Keratinocyte (primary cell): ENCODE data around the gene MCM9. TPM values are rescaled to one million over a fixed set of nuclear protein-coding genes. Genes with fewer than 3 reads are reported as not detected.

Experiments
- DNase-seq: peaks from one replicate; pipeline ENCODE4 v3.0.0-alpha.2; 2011; ENCODE audit warnings: low read depth, missing footprints, low spot score
- FAIRE-seq: peaks from 2 replicates; lab custom pipeline; 2011; peaks lifted over from hg19 to GRCh38; lab: Jason Lieb, UNC
- H2AFZ ChIP-seq: 2 replicates; pipeline ENCODE4 v1.6.0; 2012; ENCODE audit warnings: low read length, control low read depth, inconsistent platforms; ENCODE audit not compliant: control insufficient read depth
- H3K27ac ChIP-seq: 2 replicates; pipeline ENCODE4 v1.5.1; 2011; ENCODE audit warnings: low read length; ENCODE audit not compliant: control insufficient read depth, insufficient read depth
- H3K27me3 ChIP-seq: 3 replicates; pipeline ENCODE4 v1.6.0; 2011; ENCODE audit warnings: low read length; ENCODE audit not compliant: control insufficient read depth, insufficient read depth; ENCODE audit errors: extremely low read depth
- H3K36me3 ChIP-seq, 2 experiments: 2 replicates in 1 of 2; 3 replicates in 1 of 2; pipeline ENCODE4 v1.5.1; 2011; ENCODE audit warnings: low read length in 2 of 2, mild to moderate bottlenecking in 1 of 2; ENCODE audit not compliant: control insufficient read depth in 2 of 2, insufficient read depth in 2 of 2; ENCODE audit errors: extremely low read depth in 1 of 2
- H3K4me1 ChIP-seq: 3 replicates; pipeline ENCODE4 v1.5.1; 2011; ENCODE audit warnings: low read length; ENCODE audit not compliant: control insufficient read depth, insufficient read depth; ENCODE audit errors: extremely low read depth
- H3K4me2 ChIP-seq: 3 replicates; pipeline ENCODE4 v1.6.0; 2011; ENCODE audit warnings: low read depth, low read length; ENCODE audit not compliant: control insufficient read depth, insufficient read depth; ENCODE audit errors: extremely low read depth
- H3K4me3 ChIP-seq, 3 experiments: fragments of 200-600 bp in 1 of 3; sonication (generic) in 1 of 3; 2 replicates in 2 of 3; 3 replicates in 1 of 3; pipeline ENCODE4 v1.5.1; 2011 to 2016; ENCODE audit warnings: low read length in 3 of 3, mild to moderate bottlenecking in 3 of 3, control low read depth in 2 of 3, inconsistent platforms in 1 of 3, low read depth in 1 of 3, mixed read lengths in 1 of 3, mixed run types in 1 of 3, moderate library complexity in 1 of 3; ENCODE audit not compliant: control insufficient read depth in 2 of 3, insufficient read depth in 2 of 3; ENCODE audit errors: extremely low read depth in 1 of 3
- H3K79me2 ChIP-seq: 2 replicates; pipeline ENCODE4 v1.6.0; 2012; ENCODE audit warnings: low read length; ENCODE audit not compliant: control insufficient read depth, insufficient read depth
- H3K9ac ChIP-seq: 3 replicates; pipeline ENCODE4 v1.6.0; 2011; ENCODE audit warnings: low read length; ENCODE audit not compliant: control insufficient read depth, insufficient read depth; ENCODE audit errors: extremely low read depth
- H3K9me1 ChIP-seq: 3 replicates; pipeline ENCODE4 v1.6.0; 2011; ENCODE audit warnings: low read length; ENCODE audit not compliant: control insufficient read depth, insufficient read depth; ENCODE audit errors: extremely low read depth
- H3K9me3 ChIP-seq: 2 replicates; pipeline ENCODE4 v1.5.1; 2012; ENCODE audit warnings: low read depth, low read length; ENCODE audit not compliant: control insufficient read depth
- H4K20me1 ChIP-seq: 3 replicates; pipeline ENCODE4 v1.6.0; 2011; ENCODE audit warnings: low read length; ENCODE audit not compliant: control insufficient read depth, insufficient read depth; ENCODE audit errors: extremely low read depth
- CTCF ChIP-seq, 3 experiments: IDR thresholded peaks in 1 of 3; conservative IDR thresholded peaks in 1 of 3; optimal IDR thresholded peaks in 1 of 3; 2 replicates in 2 of 3; 3 replicates in 1 of 3; pipeline versions ENCODE3 to v1.5.1; 2011; ENCODE audit warnings: low read length in 3 of 3, mild to moderate bottlenecking in 3 of 3, moderate library complexity in 2 of 3, control low read depth in 1 of 3, inconsistent platforms in 1 of 3; ENCODE audit not compliant: insufficient read depth in 2 of 3; ENCODE audit errors: extremely low read depth in 1 of 3
- EZH2 ChIP-seq: IDR thresholded peaks from one replicate; pipeline ENCODE4 v1.6.1; 2012; ENCODE audit warnings: inconsistent platforms, mild to moderate bottlenecking, low read length, moderate library complexity
- dilution Hi-C: fragments of 300-500 bp; cut with MboI; formaldehyde crosslinking; loops from one replicate; pipeline ENCODE4 v1.7.0; 2020; ENCODE audit warnings: low sequenced_read_pairs; ENCODE audit not compliant: extremely low pct_ligation_motif_present
- polyA plus RNA-seq, 5 experiments: library from polyadenylated mRNA; depleted of rRNA in 3 of 5; stranded (reverse) in 3 of 5; stranded (forward) in 1 of 5; unstranded in 1 of 5; fragments of >200 nt; gene quantifications; 1 replicate in 1 of 5; 2 replicates in 3 of 5; 3 replicates in 1 of 5; pipeline versions ENCODE4 v1.2.1 to v1.2.3, GENCODE V29; 2011 to 2012; ENCODE audit warnings: missing spikeins in 2 of 5, low read depth in 1 of 5, low replicate concordance in 1 of 5

Gene MCM9
- polyA plus RNA-seq, 1 donor (not counting 4 experiments of a cell fraction or from before 2014, with no cell fraction given) = 3.1 TPM

DNA sequence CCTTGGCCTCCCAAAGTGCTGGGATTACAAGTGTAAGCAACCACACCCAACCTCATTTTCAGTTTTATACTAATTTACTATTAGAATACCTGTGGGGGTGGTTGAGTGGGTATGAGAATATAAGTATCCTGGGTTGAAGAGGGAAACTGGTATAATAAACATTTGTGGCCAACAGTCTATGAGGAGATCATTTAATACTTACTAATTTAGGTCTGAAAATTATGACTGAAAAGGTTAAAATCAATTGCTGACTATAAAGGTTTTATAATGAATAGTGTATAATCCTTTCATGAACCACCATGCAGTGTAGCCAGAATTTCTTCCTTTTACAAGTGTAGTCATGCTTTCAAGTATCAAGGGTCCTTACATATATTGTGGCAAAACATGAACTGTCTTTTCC lies 29.9 kb downstream of the MCM9 start:
- H3K9me3 ChIP-seq = no peaks in the 10 kb centered on the region
- H3K9ac ChIP-seq = no peak overlapping the region
- H3K27me3 ChIP-seq = no peaks in the 10 kb centered on the region
- no peak overlapping the region for H3K4me2 ChIP-seq
- H2AFZ ChIP-seq = no peak overlapping the region
- no peak overlapping the region for H3K27ac ChIP-seq
- no peaks in the 10 kb centered on the region for H4K20me1 ChIP-seq
- H3K4me1 ChIP-seq = peaks cover 16% of the 10 kb centered on the region
- dilution Hi-C loops = no loop called here
- FAIRE-seq (no peak), DNase-seq (no peak)
- no peaks in the 10 kb centered on the region for H3K9me1 ChIP-seq
- peaks cover 2 to 19% of the 10 kb centered on the region in 2 experiments for H3K36me3 ChIP-seq
- H3K4me3 ChIP-seq = no peak overlapping the region
- TF ChIP-seq CTCF (optimal IDR thresholded peaks at IDR 0.05 in 1 of 3, IDR thresholded peaks at IDR 0.05 in 1 of 3, conservative IDR thresholded peaks at IDR 0.05 in 1 of 3; ENCODE audit: extremely low read depth in 1 of 3, insufficient read depth in 2 of 3, low read length in 3 of 3) (no peak), EZH2 (no peak)
- H3K79me2 ChIP-seq = peaks cover 11% of the 10 kb centered on the region

GRCh38 chr6:118903691-118904090 lies 31.3 kb downstream of the MCM9 start:
- dilution Hi-C loops = no loop called here
- Histone ChIP-seq H3K9me1 (no peaks in the 10 kb centered on the region), H3K4me2 (no peak overlapping the region), H3K4me1 (peaks cover 16% of the 10 kb centered on the region), H3K27ac (no peak overlapping the region), H4K20me1 (no peaks in the 10 kb centered on the region), H3K36me3 (peaks cover 5 to 12% of the 10 kb centered on the region in 2 experiments), H3K27me3 (no peaks in the 10 kb centered on the region), H3K9me3 (no peaks in the 10 kb centered on the region), H3K9ac (no peak overlapping the region), H3K4me3 (no peak overlapping the region), H2AFZ (no peak overlapping the region), H3K79me2 (peaks cover 24% of the 10 kb centered on the region)
- TF ChIP-seq EZH2 = no peak
- TF ChIP-seq CTCF (optimal IDR thresholded peaks at IDR 0.05 in 1 of 3, IDR thresholded peaks at IDR 0.05 in 1 of 3, conservative IDR thresholded peaks at IDR 0.05 in 1 of 3; ENCODE audit: extremely low read depth in 1 of 3, insufficient read depth in 2 of 3, low read length in 3 of 3) = no peak
- DNase-seq (no peak), FAIRE-seq (peak; percentile 61)
